Esophagus muscularis mucosa (tissue), 4 donors: ENCODE data around the gene AGTR1.

Experiments
- CTCF ChIP-seq, 3 experiments: fragments of 200-600 bp in 2 of 3; fragments of 450-650 bp in 1 of 3; sonication (generic) in 2 of 3; IDR thresholded peaks; one replicate each; pipeline ENCODE4 v1.5.1; 2017 to 2019; ENCODE audit warnings: antibody characterized with exemption in 3 of 3, mild to moderate bottlenecking in 2 of 3, moderate library complexity in 1 of 3
- EP300 ChIP-seq: sonication (generic); formaldehyde crosslinking; IDR thresholded peaks from one replicate; pipeline ENCODE4 v1.6.1; 2017; ENCODE audit warnings: antibody characterized with exemption
- POLR2A ChIP-seq: fragments of 450-650 bp; IDR thresholded peaks from one replicate; pipeline ENCODE4 v1.6.1; 2017; ENCODE audit warnings: antibody characterized with exemption, moderate library complexity, mild to moderate bottlenecking, low read depth
- POLR2AphosphoS5 ChIP-seq, 2 donors: sonication (generic); formaldehyde crosslinking; IDR thresholded peaks; one replicate each; pipeline ENCODE4 v1.6.1; 2017; ENCODE audit warnings: antibody characterized with exemption in 2 of 2

DNA sequence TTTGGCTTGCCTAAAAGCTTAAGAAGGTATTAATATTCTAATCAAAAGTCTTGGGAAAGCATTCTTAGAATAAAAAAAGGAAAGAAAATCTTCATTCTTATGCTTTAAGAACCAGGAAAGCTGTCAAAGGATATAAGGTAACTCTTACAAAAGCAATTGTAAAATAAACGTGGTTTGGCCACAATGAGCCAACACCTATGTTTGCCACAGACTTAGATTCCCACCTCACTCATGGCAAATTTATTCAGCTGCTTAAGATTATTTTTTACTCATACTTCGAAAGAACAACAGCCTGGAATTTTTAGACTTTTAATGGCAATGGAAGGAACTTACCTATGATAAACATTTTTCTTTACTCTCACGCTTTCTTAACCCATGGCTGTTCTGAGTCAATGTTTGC lies 38.4 kb downstream of the AGTR1 start:
- TF ChIP-seq POLR2A: no peak
- TF ChIP-seq CTCF (IDR thresholded peaks at IDR 0.05): no peak
- no peak for TF ChIP-seq POLR2AphosphoS5 (IDR thresholded peaks at IDR 0.05)
- no peak for TF ChIP-seq EP300
